ES-I3 (cell line): ENCODE results near the gene CAMK2G.
"Not testable (repeated sequence)": the region's sequence is repeated elsewhere in the genome, so short reads cannot be mapped to it uniquely, and the experiment has no call there.

Experiments used
- H3K36me3 ChIP-seq: 2 replicates; pipeline ENCODE4 v1.6.1; 2013; ENCODE audit warnings: mild to moderate bottlenecking, low read length, control low read depth, moderate library complexity; ENCODE audit not compliant: insufficient read depth
- H3K4me1 ChIP-seq: 2 replicates; pipeline ENCODE4 v1.6.1; 2013; ENCODE audit warnings: mild to moderate bottlenecking, control low read depth, low read length; ENCODE audit not compliant: insufficient read depth
- H3K9ac ChIP-seq: 2 replicates; pipeline ENCODE4 v1.6.1; 2013; ENCODE audit warnings: low read depth, mild to moderate bottlenecking, low read length, moderate library complexity
- H3K9me3 ChIP-seq: 2 replicates; pipeline ENCODE4 v1.6.1; 2013; ENCODE audit warnings: mild to moderate bottlenecking, low read length, moderate library complexity; ENCODE audit not compliant: control insufficient read depth, insufficient read depth

Gene CAMK2G

DNA sequence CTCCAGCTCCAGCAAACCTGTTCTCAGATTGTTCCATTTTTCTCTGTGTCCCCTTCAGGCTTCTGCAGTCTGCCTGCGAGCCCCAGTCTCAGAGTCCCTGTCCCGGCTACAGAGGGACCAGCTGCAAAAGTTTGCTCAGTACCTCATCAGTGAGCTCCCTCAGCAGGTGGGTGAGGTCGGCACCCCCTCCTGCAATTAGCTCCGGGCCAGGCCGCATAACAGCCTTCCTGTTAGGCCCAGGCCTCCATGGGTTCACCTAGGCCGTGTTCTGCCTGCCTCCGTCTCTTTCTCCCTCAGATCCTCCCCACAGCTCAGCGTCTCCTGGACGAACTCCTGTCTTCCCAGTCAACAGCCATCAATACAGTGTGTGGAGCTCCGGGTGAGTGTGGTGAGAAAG, 84.7 kb downstream of the CAMK2G start:
- Histone ChIP-seq H3K9ac (no peak overlapping the region), H3K36me3 (peaks cover 3% of the 10 kb centered on the region), H3K9me3 (no peaks in the 10 kb centered on the region), H3K4me1 (0 out of 2 replicates have a peak, but pooled peaks cover 3% of the 10 kb centered on the region)

DNA sequence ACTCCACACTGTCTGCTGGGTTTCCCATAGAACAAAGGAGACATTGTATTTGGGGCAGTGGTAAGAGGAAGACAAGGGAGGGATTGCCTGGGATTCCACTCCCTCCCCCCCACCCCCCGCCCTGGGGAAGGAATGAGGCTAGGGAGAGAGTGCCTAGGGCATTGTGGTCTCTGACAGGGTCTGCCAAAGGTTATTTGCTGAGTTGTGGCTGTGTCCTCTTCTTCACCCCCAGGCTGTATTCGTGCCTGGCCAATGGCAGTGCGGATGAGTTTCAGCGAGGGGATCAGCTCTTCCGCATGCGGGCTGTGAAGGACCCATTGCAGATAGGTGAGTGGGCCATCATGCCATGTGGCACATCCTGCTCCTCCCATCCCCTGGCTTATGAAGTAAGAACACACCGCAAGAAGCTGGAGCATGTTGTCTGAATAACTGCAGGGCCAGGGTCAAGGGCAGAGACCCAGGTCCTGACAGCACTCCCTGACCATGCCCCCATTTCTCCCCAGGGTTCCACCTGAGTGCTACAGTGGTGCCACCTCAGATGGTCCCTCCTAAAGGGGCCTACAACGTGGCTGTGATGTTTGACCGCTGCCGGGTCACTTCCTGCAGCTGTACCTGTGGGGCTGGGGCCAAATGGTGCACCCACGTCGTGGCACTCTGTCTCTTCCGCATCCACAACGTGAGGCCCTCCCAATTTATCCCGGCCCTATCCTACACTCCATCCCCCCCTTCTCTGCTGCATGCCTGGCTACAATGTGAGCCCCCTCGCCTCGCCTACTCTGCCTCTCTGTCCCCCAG, 85.3 kb downstream of the CAMK2G start:
- Histone ChIP-seq H3K4me1 (0 out of 2 replicates have a peak, but pooled peaks cover 4% of the 10 kb centered on the region), H3K36me3 (peaks cover 3% of the 10 kb centered on the region)

GRCh38 chr10:73787031-73787800, 87.1 kb downstream of the CAMK2G start:
- H3K9me3 ChIP-seq, H3K4me1 ChIP-seq, H3K9ac ChIP-seq, H3K36me3 ChIP-seq: not testable (repeated sequence)

More for the DNA sequence above, 85.3 kb downstream of the CAMK2G start:
- no peak overlapping the region for H3K9ac ChIP-seq
- H3K9me3 ChIP-seq, result no peaks in the 10 kb centered on the region

DNA sequence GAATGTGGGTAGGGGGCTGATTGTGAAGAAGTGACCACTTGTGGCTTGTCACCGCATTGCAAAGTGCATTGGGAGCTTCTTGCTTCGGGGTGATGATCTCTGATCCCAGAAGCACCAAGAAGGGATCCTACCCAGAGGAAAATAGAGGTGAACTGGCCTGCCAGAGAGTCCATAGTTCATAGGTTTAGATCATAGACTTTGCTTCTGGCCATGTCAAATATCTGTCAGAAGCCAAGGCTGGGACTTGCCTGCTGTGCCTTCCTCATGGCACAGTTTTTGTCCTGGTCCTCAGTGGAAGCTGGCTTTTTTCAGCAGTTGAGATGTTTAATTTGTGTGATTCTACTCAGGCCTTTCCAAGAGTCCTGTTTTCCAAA, 87.9 kb downstream of the CAMK2G start:
- Histone ChIP-seq H3K36me3 (peaks cover 3% of the 10 kb centered on the region), H3K9ac (peak overlapping the region; percentile 82), H3K4me1 (0 out of 2 replicates have a peak, but pooled peaks cover 4% of the 10 kb centered on the region)

DNA sequence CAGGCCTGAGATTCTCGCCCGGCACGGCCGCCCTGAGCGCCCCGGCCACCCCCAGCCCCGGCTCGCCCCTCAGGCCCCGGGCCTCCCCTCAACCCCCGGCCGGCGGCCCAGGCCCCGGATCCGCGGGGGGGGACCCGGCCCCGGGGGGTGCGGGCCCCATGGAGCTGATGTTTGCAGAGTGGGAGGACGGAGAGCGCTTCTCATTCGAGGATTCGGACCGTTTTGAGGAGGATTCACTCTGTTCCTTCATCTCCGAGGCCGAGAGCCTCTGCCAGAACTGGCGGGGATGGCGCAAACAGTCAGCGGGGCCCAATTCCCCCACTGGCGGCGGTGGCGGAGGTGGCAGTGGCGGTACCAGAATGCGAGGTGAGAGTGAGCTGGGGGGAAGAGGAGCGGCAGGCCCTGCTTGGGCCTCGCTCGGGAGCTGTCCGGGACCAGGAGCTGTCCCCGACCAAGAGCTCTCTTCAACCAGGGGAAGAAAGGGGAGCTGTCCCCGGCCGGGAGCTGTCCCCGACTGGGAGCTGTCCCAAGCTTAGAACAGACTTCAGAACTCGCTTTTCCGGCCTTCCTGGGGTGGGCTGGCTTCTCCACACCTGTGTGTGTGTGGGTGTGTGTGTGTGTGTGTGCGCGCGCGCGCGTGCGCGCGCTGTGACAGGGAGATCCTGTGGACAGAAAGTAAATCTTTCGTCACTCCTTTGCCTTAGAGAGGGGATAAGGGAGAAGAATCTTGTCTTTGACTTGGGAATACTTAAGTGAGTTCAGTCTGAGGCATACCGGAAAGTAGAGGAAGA, 88.4 kb downstream of the CAMK2G start:
- Histone ChIP-seq H3K4me1 (0 out of 2 replicates have a peak, but pooled peaks cover 4% of the 10 kb centered on the region), H3K9ac (peak overlapping the region; percentile 82), H3K9me3 (no peaks in the 10 kb centered on the region)

More for the DNA sequence above, 87.9 kb downstream of the CAMK2G start:
- H3K9me3 ChIP-seq, result no peaks in the 10 kb centered on the region

DNA sequence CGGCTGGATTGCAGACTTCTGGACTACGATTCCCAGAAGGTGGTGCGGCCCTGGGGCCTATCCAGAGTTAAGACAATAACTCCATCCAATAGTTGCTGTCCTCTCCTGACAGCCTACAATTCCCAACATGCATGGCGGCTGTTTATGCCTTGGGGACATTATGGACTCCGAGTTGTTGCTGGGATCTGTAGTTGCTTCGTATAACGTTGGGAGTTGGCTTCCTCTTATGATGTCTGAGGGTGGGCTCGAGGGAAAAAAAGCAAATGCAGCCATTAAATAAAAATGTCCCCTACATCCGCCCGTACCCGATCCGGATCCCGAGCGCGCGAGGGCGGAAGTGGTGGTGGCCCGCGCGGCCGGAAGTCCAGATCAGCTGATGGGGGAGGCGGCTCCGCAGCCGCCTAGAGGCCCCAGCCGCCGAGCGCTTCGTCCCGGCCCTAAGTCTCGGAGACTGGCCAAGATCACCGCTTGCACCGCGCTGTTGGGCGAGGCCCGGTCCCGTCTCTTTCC, 89.1 kb downstream of the CAMK2G start, which contains the start of gene ZSWIM8:
Gene ZSWIM8 (plus strand): TSS at position 396 of the 510 bp plus-strand sequence. CDS start 273 bp downstream, outside the sequence.
- Histone ChIP-seq H3K36me3 (peaks cover 3% of the 10 kb centered on the region), H3K9ac (peak within 1 kb of the TSS; percentile 82), H3K9me3 (no peaks in the 10 kb centered on the region), H3K4me1 (0 out of 2 replicates have a peak, but pooled peaks cover 4% of the 10 kb centered on the region)

More for the DNA sequence above, 88.4 kb downstream of the CAMK2G start:
- peaks cover 3% of the 10 kb centered on the region for H3K36me3 ChIP-seq

DNA sequence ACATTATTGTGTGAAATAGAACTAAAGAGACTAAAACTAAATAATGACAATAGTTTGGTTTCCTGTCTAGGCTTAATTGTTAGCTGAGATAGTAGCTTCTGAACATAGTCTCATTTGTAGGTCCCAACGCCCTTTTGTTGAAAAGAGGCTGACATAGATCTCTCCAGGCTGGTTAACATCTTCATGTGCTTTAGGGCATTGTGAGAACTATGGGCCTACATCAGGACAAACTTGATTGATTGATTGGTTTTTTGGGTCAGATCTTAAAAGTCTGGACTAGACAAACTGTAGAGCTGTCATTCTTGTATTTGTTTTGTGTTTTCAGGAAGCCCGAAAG, 91.6 kb downstream of the CAMK2G start:
- Histone ChIP-seq H3K9ac (peak overlapping the region; percentile 95), H3K4me1 (0 out of 2 replicates have a peak, but pooled peaks cover 4% of the 10 kb centered on the region), H3K9me3 (no peaks in the 10 kb centered on the region), H3K36me3 (peaks cover 8% of the 10 kb centered on the region; the same call in 1 of the 2 replicates)

GRCh38 chr10:73781879-73782748, 92.2 kb downstream of the CAMK2G start, which contains the start of gene CHCHD1:
CHCHD1 (plus strand) TSS chr10:73782048; CDS start chr10:73782076, 28 bp downstream.
- no peaks in the 10 kb centered on the region for H3K9me3 ChIP-seq
- peak within 1 kb of the TSS; percentile 95 for H3K9ac ChIP-seq
- H3K4me1 ChIP-seq, result 0 out of 2 replicates have a peak, but pooled peaks cover 4% of the 10 kb centered on the region
- H3K36me3 ChIP-seq, result peaks cover 8% of the 10 kb centered on the region; the same call in 1 of the 2 replicates

GRCh38 chr10:73781548-73781878, 92.8 kb downstream of the CAMK2G start:
- H3K9me3 ChIP-seq, result no peaks in the 10 kb centered on the region
- peaks cover 8% of the 10 kb centered on the region; the same call in 1 of the 2 replicates for H3K36me3 ChIP-seq
- 0 out of 2 replicates have a peak, but pooled peaks cover 4% of the 10 kb centered on the region for H3K4me1 ChIP-seq
- H3K9ac ChIP-seq, result peak overlapping the region; percentile 95

- H3K36me3 ChIP-seq, result peaks cover 8% of the 10 kb centered on the region; the same call in 1 of the 2 replicates
- 0 out of 2 replicates have a peak, but pooled peaks cover 4% of the 10 kb centered on the region for H3K4me1 ChIP-seq
- no peaks in the 10 kb centered on the region for H3K9me3 ChIP-seq
- peak overlapping the region; percentile 95; the same call in 1 of the 2 replicates for H3K9ac ChIP-seq
Observed at GRCh38 chr10:73780966-73781365, 93.4 kb downstream of the CAMK2G start.

- no peaks in the 10 kb centered on the region for H3K9me3 ChIP-seq
- H3K36me3 ChIP-seq, result peaks cover 8% of the 10 kb centered on the region; the same call in 1 of the 2 replicates
- H3K4me1 ChIP-seq, result 0 out of 2 replicates have a peak, but pooled peaks cover 4% of the 10 kb centered on the region
- H3K9ac ChIP-seq, result no peak overlapping the region
Observed at GRCh38 chr10:73780301-73780700, 94.1 kb downstream of the CAMK2G start.

GRCh38 chr10:73779539-73780197, 94.7 kb downstream of the CAMK2G start:
- no peaks in the 10 kb centered on the region for H3K9me3 ChIP-seq
- no peak overlapping the region for H3K9ac ChIP-seq
- 0 out of 2 replicates have a peak, but pooled peaks cover under 1% of the 10 kb centered on the region for H3K4me1 ChIP-seq
- peaks cover 8% of the 10 kb centered on the region; the same call in 1 of the 2 replicates for H3K36me3 ChIP-seq
